Fibroblast of pulmonary artery (primary cell): ENCODE measurements around the gene NOXRED1.

Experiments
- DNase-seq: peaks from one replicate; pipeline ENCODE4 v3.0.0-alpha.2; 2010; ENCODE audit warnings: low read depth
- H3K4me3 ChIP-seq: replicated peaks from 2 replicates; pipeline ENCODE4 v1.5.1; 2011; ENCODE audit warnings: low read depth, mild to moderate bottlenecking, control low read depth, low read length, moderate library complexity
- TF ChIP-seq, protein P1 (sequence below): IDR thresholded peaks from 2 replicates; pipeline ENCODE4 v1.5.1; 2011; ENCODE audit warnings: mild to moderate bottlenecking, control low read depth, low read length, inconsistent platforms; ENCODE audit errors: missing control alignments

Gene NOXRED1

DNA sequence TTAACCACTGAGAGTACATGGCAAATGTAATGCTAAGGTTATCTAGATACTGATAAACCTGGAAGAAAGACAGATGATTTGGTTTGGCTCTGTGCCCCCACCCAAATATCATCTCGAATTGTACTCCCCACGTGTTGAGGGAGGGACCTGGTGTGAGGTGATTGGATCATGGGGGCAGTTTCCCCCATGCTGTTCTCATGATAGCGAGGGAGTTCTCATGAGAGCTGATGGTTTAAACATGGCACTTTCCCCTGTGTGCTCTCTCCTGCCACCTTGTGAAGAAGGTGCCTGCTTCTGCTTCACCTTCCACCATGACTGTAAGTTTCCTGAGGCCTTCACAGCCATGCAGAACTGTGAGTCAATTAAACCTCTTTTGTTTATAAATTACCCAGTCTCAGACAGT, 14.2 kb downstream of the NOXRED1 start:
- DNase-seq, result peak; percentile 48
- no peak overlapping the region for H3K4me3 ChIP-seq
- TF ChIP-seq, protein P1, sequence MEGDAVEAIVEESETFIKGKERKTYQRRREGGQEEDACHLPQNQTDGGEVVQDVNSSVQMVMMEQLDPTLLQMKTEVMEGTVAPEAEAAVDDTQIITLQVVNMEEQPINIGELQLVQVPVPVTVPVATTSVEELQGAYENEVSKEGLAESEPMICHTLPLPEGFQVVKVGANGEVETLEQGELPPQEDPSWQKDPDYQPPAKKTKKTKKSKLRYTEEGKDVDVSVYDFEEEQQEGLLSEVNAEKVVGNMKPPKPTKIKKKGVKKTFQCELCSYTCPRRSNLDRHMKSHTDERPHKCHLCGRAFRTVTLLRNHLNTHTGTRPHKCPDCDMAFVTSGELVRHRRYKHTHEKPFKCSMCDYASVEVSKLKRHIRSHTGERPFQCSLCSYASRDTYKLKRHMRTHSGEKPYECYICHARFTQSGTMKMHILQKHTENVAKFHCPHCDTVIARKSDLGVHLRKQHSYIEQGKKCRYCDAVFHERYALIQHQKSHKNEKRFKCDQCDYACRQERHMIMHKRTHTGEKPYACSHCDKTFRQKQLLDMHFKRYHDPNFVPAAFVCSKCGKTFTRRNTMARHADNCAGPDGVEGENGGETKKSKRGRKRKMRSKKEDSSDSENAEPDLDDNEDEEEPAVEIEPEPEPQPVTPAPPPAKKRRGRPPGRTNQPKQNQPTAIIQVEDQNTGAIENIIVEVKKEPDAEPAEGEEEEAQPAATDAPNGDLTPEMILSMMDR, result peak; percentile 43

DNA sequence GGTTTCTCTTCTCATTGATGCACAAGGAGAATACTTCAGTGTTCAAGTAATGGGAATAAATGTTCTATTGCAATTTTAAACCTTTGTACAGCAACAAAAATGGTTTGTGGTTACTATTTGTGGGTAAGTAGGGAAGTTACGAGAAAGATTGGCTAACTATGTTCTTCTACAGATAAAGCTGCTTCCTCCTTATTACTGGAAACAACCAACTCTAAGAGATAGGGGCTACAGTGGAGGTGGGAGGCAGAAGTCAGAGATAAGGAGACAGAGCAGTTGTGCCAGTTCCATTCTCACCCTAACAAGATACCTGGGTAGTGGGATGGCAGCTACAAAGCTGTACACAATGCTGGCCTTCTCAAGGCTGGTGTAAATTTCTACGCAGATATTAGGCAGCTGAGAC, 16.2 kb downstream of the NOXRED1 start:
- no peak overlapping the region for H3K4me3 ChIP-seq
- TF ChIP-seq, protein P1, result no peak
- peak; percentile 58 for DNase-seq

DNA sequence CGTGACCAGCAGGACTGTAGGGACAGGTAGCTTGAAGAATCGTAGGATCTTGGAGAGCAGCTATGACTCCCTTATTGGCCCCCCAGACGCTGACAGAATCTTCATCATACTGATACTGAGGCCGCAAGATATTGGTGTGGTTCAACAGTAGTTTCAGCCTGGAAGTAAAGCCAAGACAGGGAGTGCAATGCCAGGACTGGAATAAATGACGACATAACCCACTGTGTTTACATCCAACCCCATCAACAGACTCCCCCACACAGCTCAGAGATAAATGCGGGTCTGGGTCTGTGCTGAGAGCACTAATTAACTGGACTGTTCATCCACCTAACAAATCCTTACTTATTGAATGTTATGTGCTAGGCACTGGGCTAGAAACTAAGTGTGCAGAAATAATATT, 16.6 kb downstream of the NOXRED1 start:
- DNase-seq, result peak; percentile 88
- TF ChIP-seq, protein P1, result no peak
- no peak overlapping the region for H3K4me3 ChIP-seq

DNA sequence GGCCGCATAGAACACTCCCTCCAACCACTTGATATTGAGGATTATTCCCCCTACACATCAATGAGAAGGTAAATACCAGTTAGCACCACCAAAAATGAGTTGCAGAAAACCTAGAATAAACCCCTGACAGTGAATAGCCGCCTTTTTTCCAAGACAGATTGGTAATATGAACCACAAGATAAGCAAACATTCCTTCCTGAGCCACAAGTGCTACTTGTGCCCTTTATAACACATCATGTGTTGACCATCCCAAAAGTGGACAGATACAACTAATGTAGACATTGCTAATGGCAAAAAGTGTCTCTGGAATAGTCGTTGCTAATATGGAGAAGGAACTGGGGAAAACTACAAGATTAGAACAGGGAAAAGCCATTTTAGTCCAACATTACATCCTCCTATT, 17.2 kb downstream of the NOXRED1 start:
- H3K4me3 ChIP-seq, result no peak overlapping the region
- no peak for DNase-seq
- TF ChIP-seq, protein P1, result no peak

DNA sequence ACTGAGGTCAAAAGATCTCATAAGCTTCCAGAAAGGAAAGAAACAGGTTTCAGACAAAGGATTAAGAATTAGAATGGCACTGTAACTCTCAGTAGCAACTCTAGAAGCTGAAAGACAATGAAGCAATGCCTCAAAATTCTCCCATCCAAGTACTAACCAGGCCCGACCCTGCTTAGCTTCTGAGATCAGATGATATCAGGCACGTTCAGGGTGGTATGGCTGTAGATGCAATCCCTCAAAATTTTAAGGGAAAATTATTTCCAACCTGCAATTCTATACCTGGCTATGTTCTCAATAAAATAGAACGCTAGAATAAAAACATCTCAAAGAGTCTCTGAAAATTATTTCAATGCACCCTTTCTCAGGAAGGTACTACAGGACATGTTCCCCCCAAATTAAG, 19.6 kb downstream of the NOXRED1 start:
- TF ChIP-seq, protein P1, result no peak
- DNase-seq, result no peak
- no peak overlapping the region for H3K4me3 ChIP-seq

DNA sequence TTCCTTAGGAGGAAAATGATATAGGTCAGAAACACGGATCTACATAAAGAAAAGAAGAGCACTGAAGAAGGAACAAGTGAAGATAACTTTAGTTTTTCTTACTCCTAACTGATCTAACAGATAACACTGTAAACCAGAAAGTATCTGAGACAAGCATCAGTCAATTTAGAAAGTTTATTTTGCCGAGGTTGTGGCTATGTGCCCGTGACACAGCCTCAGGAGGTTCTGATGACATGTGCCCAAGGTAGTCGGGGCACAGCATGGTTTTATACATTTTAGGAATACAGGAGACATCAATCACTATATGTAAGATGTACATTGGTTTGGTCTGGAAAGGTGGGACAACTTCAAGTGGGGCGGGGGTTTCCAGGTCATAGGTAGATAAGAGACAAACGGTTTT, 23.1 kb downstream of the NOXRED1 start:
- H3K4me3 ChIP-seq, result no peak overlapping the region
- DNase-seq, result no peak
- TF ChIP-seq, protein P1, result no peak

DNA sequence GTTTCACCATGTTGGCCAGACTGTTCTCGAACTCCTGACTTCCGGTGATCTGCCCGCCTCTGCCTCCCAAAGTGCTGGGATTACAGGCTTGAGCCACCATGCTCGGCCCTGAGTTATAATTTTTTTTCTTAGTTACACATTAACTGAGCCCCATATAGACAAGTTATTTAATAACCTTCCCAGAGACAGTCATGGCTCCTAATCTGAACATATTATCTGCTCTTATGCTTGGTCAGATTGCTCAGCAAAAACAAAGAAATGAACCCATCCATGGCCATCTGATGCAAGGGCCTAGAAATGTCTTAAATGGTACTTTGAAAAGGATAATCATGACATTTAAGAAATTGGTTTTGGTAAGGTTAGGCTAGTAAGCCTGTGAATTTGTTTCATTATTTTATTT, 33.1 kb downstream of the NOXRED1 start:
- no peak overlapping the region for H3K4me3 ChIP-seq
- DNase-seq, result no peak
- TF ChIP-seq, protein P1, result no peak
